Measurements from ENCODE around the gene GCSAM.

The GCSAM gene

DNA sequence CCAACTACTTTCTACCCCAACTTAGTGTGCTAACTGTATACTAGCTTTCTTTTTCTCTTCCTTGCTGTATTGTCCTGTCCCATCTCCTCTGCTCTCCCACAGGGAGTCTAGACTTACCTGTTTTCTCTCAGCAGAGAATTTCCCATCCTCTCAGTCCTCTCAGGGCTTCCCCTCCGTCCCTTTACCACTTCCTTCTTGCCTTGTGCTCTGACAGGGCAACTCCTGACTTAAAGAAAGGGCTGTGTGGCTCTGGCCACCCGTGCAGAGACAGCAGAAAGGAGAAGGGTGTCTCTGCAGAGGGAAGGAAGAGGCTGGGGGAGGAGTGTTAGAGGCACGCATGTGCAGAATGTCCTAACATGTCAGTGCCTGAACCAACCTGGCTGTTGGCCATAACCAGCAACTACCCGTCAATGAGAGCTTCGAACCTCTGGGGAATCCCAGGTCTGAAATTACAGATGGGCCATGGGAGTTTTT lies at the start of gene GCSAM:
Gene GCSAM, minus strand, starts transcription at position 274 of the 474 bp plus-strand sequence. Its CDS starts 128 bp downstream, at position 146.
- DNase-seq (ENCODE audit: insufficient read length, low spot score) (no peak), FAIRE-seq (no peak)

DNA sequence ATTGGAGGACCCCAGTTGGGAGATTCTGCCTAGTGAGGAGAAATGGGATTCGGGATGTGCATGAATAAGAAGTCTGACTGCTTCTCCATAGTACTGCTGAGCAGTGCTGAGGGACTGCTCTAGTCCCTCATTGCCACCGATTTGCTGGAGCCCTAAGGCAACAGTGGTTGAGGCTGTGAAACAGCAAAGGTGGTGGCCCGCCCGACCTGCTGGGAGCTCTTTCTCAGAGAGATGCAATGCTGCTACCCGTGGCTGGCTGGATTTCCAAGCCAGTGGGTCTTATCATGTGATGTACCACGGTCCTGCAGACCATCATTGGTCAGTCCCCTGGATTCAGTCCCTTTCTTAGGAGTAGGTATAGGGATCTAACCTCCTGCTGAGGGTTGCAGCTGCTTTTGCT lies 42.6 kb upstream of the GCSAM start:
- no peak for FAIRE-seq
- no peak for DNase-seq (ENCODE audit: insufficient read length, low spot score)

DNA sequence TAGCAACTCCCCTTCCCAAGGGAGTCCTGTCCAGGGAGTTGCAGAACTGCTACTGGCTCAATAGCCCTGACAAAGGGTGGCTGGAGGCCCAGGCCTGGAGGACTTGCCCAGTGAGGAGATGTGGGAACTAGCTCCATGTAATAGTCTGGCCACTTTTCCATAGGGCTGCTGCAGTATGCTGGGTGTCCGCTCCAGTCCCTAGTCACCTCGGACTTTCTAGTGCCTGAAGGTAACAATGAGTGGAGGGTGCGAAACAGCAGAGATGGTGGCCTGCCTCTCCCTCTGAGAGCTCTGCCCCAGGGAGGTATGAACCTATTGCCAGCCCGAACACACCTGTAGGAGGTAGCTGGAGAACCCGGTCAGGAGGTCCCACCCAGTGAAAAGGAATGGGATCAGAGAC lies 42.0 kb upstream of the GCSAM start:
- no peak for DNase-seq (ENCODE audit: insufficient read length, low spot score)
- no peak for FAIRE-seq

DNA sequence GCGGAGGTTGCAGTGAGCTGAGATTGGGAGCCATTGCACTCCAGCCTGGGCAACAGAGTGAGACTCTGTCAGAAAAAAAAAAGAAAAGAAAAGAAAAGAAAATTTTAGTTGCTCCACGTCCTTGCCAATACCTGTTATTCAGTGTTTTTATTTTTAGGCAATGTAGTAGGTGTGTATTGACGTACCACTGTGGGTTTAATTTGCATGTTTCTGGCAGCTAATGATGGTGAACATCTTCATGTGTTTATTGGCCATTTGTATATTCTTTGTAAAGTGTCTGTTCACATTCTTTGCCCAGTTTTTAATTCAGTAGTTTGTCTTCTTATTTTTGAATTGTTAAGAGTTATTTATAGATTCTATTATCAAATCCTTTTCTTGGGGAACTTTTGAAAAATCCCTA lies 38.1 kb upstream of the GCSAM start:
- FAIRE-seq (no peak), DNase-seq (ENCODE audit: insufficient read length, low spot score) (no peak)

GRCh38 chr3:112170046-112170445 lies 37.0 kb upstream of the GCSAM start:
- no peak for DNase-seq (ENCODE audit: insufficient read length, low spot score)
- no peak for FAIRE-seq

DNA sequence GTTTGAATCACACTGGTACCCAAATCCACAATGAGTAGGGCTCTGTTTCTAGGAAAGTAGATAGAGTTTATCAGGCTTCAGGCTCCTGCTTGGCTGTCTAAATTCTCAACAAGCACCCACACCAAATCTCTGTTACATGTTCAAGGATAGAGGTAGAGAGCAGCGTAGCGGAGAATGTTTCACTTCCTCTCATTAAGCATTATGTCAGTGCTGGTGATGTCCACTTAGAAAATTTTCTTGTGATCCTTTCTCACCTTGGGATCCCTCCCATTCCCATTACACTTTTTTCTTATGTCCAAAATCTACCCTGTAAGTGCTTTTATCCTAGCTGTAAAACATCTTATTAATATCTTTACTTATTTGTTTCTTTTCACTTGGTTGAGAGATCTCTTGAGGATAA lies 34.7 kb upstream of the GCSAM start:
- FAIRE-seq (no peak), DNase-seq (ENCODE audit: insufficient read length, low spot score) (no peak)

- no peak for DNase-seq (ENCODE audit: insufficient read length, low spot score)
- no peak for FAIRE-seq
Observed at GRCh38 chr3:112149136-112149535, 16.1 kb upstream of the GCSAM start.

DNA sequence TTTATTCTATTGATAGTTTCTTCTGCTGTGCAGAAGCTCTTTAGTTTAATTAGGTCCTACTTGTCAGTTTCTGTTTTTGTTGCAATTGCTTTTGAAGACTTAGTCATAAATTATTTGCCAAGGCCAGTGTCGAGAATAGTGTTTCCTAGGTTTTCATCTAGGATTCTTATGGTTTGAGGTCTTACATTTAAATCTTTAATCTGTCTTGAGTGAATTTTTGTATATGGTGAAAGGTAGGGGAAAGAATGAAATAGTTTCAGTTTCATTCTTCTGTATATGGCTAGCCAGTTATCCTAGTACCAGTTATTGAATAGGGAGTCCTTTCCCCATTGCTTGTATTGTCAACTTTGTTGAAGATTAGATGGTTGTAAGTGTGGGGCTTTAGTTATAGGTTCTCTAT lies 10.6 kb upstream of the GCSAM start:
- no peak for FAIRE-seq
- DNase-seq (ENCODE audit: insufficient read length, low spot score): no peak

DNA sequence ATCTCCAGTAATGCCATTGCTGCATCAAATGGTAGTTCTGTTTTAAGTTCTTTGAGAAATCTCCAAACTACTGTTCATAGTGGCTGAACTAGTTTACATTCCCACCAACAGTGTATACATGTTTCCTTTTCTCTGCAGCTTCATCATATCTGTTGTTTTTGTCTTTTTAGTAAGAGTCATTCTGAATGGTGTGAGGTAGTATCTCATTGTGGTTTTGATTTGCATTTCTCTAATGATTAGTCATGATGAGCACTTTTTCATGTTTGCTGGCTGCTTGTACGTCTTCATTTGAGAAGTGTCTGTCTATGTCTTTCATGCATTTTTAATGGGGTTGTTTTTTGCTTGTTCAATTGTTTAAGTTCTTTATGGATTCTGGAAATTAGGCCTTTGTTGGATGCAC lies 10.2 kb upstream of the GCSAM start:
- no peak for FAIRE-seq
- DNase-seq (ENCODE audit: insufficient read length, low spot score): no peak

- FAIRE-seq (no peak), DNase-seq (ENCODE audit: insufficient read length, low spot score) (no peak)
Observed at GRCh38 chr3:112141293-112141692, 8.2 kb upstream of the GCSAM start.

DNA sequence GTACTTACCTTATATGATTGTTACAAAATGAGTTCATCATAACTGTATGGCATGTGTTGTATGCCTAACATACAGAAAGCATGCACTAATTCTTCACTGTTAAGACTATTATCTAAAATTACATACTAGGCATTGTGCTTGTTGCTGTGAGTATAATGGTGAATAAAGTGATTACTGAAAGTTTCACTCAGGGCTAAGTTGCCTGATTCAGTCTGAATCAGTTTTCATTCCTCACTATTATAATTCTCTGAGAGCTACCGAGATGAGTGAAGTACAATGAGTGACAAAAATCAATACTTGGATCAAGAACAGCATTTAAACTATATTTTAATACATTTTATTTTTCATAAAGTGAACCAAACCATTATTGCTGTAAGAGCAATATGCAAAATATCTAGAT lies 7.5 kb upstream of the GCSAM start:
- FAIRE-seq (no peak), DNase-seq (ENCODE audit: insufficient read length, low spot score) (no peak)

- FAIRE-seq: no peak
- DNase-seq (ENCODE audit: insufficient read length, low spot score): no peak
Observed at GRCh38 chr3:112138219-112138969, 5.3 kb upstream of the GCSAM start.

GRCh38 chr3:112137781-112138180 lies 4.7 kb upstream of the GCSAM start:
- no peak for FAIRE-seq
- DNase-seq (ENCODE audit: insufficient read length, low spot score): no peak

DNA sequence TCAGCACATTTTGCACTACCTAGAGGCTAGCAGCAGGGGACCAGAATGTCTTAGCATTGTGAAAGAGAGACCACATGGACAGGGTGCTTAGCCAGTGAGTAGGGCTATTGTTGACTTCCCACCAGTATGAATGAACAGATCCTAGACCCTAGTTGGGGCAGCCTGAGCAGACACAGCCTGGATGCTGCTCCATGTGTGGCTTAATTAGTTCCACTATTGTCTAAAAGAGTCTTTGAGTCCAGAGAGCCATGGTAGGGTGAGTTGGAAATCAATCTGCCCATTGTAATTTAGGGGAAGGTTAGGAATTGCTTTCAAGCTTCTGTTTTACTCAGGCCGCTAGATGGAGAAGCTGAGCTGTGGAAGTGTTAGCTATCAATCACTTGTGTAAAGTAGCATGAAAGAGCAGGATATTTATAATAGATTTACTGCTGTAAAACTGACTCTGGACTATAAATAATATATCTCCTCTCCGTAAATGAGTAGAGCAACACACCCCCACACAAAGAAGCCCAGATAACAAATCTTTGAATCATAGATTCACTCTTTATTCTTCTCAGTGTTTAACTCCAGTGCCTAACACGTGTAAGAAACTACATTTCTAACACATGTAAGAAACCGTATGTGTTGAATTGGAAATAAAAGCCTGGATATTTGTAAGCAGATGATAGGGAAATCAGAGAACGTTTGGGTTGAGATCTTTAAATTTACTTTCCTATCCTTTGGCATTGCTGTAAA lies 4.1 kb upstream of the GCSAM start:
- DNase-seq (ENCODE audit: insufficient read length, low spot score): peak; percentile 17
- no peak for FAIRE-seq

DNA sequence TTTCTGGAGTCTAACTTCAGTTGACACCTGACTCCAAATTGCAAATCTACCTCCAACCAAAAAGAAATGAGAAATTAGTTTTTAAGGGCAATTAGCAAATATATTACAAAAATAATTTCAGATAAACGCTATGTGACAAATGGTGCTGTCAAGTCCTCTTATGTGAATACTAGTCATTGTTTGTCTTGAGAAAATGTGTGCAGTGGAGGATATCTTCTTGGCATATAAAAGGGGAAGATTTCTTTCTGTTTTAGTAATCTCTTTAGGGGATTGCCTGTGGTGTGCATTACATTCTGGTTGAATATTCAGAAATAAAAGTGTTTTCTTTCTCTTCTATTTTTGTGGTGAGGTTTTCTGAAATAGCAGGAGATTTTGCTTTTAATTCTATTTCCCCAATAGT lies 3.0 kb upstream of the GCSAM start:
- no peak for DNase-seq (ENCODE audit: insufficient read length, low spot score)
- no peak for FAIRE-seq

DNA sequence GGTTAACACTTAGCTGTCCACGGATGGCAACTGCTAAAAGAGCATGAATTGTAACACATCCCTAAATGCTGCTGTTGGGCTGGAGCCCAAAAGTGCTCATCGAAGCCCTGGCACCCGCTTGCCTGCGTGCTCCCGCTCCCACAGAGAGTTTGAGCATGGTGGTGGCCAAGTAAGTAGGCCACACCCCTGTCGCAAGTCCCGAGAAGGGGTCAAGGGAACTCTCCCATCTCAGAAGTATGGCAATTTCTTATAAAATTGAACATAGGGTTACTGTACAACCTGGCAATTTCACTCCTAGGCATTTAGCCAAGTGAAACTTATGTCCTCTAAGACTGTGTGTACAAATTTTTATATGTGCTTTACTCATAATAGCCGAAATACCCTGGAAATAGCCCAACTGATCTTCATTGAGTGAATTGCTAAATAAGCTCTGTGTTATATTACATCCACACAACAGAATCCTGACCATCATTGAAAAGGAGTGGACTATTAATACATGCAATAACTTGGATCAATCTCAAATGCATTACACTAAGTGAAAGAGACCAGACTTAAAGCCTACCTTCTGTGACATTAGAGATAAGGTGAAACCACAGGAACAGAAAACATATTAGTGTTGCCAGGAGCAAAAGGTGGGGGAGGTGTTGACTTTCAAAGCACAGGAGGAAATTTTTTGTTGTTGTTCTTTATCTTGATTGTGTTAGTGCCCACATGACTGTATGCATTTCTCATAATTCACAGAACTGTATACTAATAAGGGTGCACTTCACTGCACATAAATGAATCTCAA lies 1.5 kb upstream of the GCSAM start:
- DNase-seq (ENCODE audit: insufficient read length, low spot score): no peak
- no peak for FAIRE-seq

- FAIRE-seq (no peak), DNase-seq (ENCODE audit: insufficient read length, low spot score) (no peak)
Observed at GRCh38 chr3:112133626-112134334, 732 bp upstream of the GCSAM start.

- FAIRE-seq: no peak
Observed at GRCh38 chr3:112132554-112132953, 494 bp downstream of the GCSAM start.

GRCh38 chr3:112132088-112132487 lies 960 bp downstream of the GCSAM start:
- FAIRE-seq (no peak), DNase-seq (ENCODE audit: insufficient read length, low spot score) (no peak)

More at GRCh38 chr3:112132554-112132953, 494 bp downstream of the GCSAM start:
- DNase-seq (ENCODE audit: insufficient read length, low spot score): no peak

- no peak for FAIRE-seq
- DNase-seq (ENCODE audit: insufficient read length, low spot score): no peak
Observed at GRCh38 chr3:112131111-112131510, 1.9 kb downstream of the GCSAM start.

GRCh38 chr3:112130638-112130993 lies 2.4 kb downstream of the GCSAM start:
- no peak for DNase-seq (ENCODE audit: insufficient read length, low spot score)
- FAIRE-seq: no peak

Data from HTR-8/SVneo (cell line).